IPS-18c (cell line): ENCODE measurements around the gene CEP170.

ENCODE experiments used
- H3K4me3 ChIP-seq: 2 replicates; pipeline ENCODE4 v1.7.0; 2013; ENCODE audit warnings: low read depth, mild to moderate bottlenecking, low read length, moderate library complexity; ENCODE audit not compliant: insufficient read depth
- H3K9me3 ChIP-seq: one replicate; pipeline ENCODE4 v1.6.1; 2013; ENCODE audit warnings: mild to moderate bottlenecking, low read length, moderate library complexity; ENCODE audit not compliant: control insufficient read depth, insufficient read depth

The CEP170 gene

DNA sequence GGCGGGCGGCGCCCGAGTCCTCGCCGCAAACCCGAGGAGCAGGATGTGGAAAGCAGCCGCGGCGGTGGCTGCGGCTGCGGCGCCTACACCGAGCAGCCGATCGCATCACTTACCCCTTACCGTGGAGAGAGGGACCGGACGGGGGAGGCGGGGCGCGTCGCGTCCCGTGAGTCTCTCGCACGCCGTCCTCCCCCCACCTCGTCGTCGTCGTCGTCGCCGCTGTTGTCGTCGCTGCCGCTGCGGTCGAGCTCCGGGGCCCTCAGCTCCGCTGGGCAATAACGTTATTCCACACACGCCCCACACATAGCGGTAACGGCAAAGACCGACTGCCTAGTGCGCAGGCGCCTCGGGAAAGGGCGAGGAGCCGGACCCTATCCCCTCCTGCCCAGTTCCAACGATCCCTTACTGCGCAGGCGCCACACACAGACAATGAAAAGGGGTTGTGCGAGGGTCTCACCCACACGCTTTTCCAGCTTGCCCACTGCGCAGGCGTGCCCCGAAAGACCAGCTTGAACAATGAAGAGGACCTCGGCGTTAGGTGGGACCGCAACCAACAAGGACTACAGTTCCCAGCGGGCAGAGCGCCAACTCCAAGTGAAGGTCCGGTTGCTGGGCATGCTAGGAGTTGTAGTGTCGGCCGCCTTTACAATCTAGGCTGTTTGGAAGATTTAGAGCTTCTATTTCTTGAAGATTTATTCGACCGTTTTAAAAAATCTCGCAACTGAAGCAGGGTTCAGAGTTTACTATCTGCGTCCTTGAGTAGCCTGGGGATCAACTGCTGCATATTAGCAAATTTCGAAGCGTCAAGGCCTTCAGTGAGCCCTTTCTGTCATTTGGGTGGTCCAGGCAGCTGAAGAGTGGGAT is at the start of gene CEP170:
TSS of gene CEP170 (minus strand) at position 355 of the 864 bp plus-strand sequence. CDS start 30,001 bp downstream, outside the sequence.
- H3K9me3 ChIP-seq, result no peaks in the 10 kb centered on the region
- H3K4me3 ChIP-seq, result peak within 1 kb of the TSS; percentile 66

DNA sequence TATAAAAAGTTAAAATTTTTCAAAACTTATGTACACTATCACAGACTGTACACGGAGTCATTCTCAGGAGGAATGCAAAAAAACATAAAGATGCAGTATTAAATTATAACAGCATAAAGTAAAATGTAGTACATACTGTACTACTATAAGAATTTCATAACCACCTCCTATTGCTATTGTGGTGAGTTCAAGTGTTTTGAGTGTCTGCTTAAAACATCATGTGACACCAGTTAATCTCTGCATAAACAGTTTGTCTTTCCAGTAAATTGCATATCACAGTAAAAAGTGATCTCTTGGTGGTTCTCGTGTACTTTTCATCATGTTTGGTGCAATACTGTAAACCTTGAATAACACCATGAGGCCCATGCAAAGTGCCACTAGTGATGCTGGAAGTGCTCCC is 46.0 kb upstream of the CEP170 start:
- H3K4me3 ChIP-seq, result no peak overlapping the region
- H3K9me3 ChIP-seq, result no peaks in the 10 kb centered on the region

DNA sequence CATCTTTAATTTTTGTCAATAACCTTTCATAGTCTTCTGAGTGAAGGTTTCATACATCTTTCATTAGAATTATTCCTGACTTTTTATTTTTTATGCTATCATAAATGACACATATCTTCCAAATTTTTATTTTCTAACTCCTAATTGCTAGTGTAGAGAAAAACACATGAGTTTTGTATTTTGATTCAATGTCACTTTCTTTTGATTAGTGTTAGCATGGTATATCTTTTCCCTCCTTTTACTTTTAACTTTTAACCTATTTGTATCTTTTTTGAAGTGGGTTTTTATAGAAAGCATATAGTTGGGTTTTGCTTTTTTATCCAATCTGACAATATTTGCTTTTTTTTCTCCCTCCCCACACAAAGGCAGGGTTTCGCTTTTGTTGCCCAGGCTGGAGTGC is 44.0 kb upstream of the CEP170 start:
- no peaks in the 10 kb centered on the region for H3K9me3 ChIP-seq
- H3K4me3 ChIP-seq, result no peak overlapping the region

DNA sequence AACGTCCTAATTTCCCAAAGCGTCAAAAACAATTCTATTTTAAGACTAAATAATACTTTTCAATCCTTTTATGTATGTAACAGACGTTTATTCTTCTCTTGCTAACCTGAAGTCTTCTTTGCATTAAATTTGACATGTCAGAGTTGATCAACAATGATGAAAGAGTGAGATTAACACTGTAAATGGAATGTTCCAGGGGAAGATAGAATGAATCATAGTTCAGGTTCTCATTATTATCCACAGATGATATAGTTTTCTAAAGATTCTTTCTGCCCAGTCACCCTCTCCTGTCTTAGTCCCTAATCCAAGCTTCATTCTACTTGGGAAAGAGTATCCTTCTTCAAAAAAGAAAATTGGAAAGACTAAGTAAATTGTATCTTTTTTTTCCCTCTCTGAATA is 39.6 kb upstream of the CEP170 start:
- no peak overlapping the region for H3K4me3 ChIP-seq
- no peaks in the 10 kb centered on the region for H3K9me3 ChIP-seq

DNA sequence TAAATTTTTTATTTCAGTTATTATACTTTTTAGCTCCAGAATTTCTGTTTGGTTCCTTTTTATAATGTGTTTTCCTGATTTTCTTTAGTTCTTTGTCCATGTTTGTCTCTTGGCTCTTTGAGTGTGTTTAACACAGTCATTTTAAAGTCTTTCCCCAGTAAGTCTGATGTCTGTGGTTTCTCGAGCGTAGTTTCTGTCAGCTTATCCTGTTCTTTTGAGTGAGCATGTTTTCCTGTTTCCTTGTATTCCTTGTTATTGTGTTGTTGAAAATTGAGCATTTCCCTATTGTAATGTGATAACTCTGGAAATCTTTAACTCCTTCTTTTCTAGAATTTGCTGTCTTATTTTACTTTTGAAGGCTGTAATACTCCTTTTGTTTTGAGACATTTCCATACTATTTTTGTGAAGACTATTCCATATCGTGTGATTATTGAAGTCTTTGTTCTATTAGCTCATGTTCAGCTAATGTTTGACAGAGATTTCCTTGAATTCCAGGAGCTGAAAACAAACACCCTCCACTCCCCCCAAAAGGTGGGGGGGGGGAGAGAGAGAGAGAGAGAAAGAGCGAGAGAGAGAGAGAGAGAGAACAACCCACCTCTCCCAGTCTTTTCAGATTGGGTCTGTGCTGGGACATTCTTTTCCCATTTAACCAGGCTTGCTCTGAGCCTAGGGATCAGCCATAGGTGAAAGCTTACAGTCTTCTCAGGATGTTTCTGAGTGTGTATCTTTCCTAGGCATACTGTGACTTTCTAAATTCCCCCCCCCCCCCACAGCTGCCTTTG is 39.1 kb upstream of the CEP170 start:
- Histone ChIP-seq H3K9me3 (no peaks in the 10 kb centered on the region), H3K4me3 (no peak overlapping the region)

DNA sequence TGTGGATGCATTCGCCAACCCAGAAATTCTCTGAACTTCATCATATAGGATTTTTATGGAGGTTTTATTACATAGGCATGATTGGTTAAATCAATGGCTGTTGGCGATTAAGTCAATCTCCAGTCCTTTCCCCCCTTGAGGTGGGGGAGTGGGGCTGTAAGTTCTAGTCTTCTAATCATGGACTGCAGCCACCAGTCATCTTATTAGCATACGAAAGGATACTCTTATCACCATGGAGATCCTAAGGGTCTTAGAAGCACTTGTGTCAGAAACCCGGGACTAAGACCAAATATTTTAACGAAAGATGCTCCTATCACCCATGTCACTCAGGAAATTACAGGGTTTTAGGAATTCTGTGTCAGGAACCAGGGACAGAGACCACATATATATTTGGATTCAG is 37.0 kb upstream of the CEP170 start:
- Histone ChIP-seq H3K4me3 (no peak overlapping the region), H3K9me3 (no peaks in the 10 kb centered on the region)

DNA sequence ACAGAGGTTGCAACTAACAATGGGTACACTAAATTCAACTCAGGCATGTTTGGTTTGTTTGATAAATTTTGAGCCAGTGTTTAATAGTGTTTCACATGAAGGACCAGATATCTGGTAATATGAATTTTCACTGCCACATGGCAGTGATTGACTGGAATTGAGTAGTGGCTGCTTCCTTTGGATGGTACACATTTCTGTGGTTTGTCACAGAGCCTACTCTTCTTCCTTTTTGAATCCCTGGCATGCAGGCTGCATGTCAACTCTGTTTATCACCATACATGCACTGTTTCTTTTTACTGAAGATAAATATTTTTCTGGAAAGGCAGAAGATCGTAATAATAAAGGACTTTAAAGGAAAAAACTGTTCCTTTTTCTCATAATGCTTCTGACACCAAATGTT is 36.2 kb upstream of the CEP170 start:
- Histone ChIP-seq H3K9me3 (no peaks in the 10 kb centered on the region), H3K4me3 (no peak overlapping the region)

DNA sequence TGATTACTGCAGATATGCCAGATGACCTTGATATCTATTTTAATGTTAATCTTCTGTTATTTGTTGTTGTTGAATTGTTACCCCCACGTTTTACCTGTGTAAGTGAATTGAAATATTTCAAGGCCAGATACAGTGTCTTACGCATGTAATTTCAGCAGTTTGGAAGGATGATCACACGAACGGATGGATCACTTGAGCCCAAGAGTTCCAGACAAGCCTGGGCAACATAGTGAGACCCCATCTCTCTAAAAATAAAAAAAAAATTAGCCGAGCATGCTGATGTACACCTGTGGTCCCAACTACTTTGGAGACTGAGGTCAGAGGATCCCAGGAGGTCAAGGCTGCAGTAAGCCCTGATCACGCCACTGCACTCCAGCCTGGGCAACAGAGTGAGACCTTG is 33.0 kb upstream of the CEP170 start:
- Histone ChIP-seq H3K4me3 (no peak overlapping the region), H3K9me3 (no peaks in the 10 kb centered on the region)

DNA sequence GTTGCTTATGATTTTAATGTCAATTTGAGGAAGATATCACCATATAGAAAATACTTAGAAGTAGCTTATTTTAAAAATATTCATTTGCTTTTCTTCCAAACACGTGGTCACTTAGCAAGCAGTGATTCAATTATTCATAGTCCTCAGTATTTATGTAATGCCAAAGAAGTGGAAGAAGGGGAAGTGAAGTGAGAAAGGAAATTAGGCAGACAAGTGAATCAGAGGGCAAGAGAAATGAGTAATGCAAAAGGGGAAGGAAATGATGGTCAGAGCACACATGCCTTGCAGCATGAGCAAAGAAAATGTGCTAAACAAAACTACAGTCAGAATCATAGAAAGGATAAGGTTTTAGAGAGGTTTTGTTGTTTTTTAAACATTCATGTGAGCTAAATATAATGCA is 32.6 kb upstream of the CEP170 start:
- no peaks in the 10 kb centered on the region for H3K9me3 ChIP-seq
- H3K4me3 ChIP-seq, result no peak overlapping the region

DNA sequence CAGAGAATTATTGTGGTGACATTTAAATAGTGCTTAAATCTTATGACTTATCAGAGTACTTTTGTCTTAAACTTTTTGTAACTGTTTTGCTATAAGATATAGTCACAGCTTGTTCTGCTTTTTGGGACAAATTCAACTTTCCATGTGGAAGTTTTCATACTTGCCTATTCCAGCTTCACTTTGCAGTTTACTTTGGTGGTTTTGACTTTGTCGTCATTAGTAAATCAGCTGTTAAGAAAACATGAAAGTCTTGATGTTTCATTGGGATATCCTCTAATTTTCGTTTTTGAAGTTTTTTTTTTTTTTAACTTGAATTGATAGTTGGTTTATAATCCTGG is 32.0 kb upstream of the CEP170 start:
- H3K4me3 ChIP-seq, result no peak overlapping the region
- no peaks in the 10 kb centered on the region for H3K9me3 ChIP-seq

DNA sequence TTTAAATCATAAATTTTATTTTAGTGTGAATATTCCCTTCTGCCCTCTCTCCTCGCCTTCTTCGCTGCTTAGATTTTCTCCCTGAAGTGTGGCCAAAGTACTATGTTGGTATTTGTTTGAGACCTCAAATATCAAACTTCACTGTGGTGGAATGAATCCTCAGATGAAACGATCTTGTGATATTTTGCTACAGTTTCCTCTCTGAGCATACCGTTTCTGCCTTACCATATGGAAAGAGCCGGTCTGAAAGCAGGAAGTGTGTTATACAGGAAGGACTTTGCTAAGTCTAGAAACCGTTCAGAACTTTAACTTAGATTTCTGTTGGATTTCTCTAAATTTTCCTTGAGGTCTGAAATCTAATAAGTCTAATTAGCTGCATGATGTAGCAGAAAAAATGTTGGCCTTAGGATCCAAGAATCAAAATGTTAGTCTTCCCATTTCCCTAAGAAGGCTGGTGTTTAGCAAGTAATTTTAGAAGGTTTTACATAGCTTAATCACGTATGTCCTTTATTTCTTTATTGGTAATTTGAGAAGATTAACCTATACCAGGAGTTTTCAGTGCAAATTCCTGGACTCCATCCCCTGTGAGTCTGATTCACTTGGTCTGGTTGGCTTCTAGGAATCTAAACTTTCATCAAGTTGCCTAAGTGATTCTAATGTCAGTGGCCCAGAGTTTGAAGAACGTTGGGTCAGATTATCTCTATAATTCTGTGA is 31.5 kb upstream of the CEP170 start:
- H3K9me3 ChIP-seq, result no peaks in the 10 kb centered on the region
- no peak overlapping the region for H3K4me3 ChIP-seq

DNA sequence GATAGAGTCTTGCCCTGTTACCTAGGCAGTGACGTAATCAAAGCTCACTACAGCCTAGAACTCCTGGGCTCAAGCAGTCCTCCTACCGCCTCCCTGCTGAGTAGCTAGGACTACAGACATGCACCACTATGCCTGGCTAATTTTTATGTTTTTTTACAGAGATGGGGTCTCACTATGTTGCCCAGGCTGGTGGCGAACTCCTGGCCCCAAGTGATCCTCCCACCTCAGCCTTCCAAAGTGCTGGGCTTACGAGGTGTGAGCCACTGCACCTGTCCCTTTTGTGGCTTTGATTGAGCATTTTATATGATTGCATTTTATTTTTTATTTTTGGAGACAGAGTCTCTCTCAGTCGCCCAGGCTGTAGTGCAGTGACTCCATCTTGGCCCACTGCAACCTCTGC is 26.6 kb upstream of the CEP170 start:
- Histone ChIP-seq H3K4me3 (no peak overlapping the region), H3K9me3 (no peaks in the 10 kb centered on the region)

DNA sequence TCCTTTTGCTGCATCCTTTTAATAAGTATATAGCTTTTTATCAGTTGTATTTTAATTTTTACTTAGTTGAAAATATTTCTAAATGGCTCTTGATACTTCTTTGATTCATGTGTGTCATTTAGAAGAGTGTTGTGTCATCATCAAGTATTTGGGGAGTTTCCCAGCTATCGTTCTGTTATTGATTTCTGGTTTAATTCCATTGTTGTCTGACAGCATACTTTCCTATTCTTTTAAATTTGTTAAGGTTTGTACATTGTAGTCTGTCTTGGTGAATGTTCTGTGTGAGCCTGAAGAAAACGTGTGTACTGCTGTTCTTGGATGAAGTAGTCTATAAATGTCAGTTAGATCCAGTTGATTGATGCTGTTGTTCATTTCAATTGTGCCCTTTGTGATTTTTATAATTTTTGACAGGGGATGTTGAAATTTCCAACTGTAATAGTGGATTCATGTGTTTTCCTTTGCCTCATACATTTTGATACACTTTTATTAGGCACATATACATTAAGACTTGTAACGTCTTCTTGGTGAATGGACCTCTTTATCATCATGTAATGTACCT is 25.6 kb upstream of the CEP170 start:
- H3K4me3 ChIP-seq, result no peak overlapping the region
- H3K9me3 ChIP-seq, result no peaks in the 10 kb centered on the region

DNA sequence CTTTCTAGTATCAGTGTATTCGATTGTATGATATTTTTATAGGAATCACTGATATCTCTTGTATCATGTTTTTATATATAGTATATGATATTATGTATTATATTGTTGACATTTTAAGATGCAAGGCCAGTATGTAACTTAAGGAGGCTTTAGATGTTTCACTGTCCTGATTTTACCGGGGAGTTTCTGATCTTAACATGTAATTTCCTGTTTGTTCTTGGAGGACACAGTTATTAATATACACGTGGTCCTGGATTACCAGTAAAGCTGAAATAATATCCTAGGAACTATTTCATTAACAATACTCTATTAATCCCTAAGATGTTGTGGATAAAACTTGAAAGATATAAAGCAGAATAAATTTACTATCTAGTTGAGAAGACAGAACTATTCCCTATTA is 20.2 kb upstream of the CEP170 start:
- no peak overlapping the region for H3K4me3 ChIP-seq
- H3K9me3 ChIP-seq, result no peaks in the 10 kb centered on the region

DNA sequence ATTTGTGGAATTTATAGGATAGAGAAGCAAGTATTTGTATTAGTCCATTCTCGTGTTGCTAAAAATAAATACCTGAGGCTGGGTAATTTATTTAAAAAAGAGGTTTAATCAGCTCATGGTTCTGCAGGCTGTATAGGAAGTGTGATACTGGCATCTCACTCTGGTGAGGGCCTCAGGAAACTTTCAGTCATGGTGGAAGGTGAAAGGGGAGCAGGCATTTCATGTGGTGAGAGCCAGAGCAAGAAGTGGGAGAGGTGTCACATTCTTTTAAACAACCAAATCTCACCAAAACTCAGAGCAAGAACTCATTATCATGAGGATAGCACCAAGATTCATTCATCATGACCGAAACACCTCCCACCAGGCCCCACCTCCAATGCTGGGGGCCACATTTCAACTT is 18.9 kb upstream of the CEP170 start:
- no peak overlapping the region for H3K4me3 ChIP-seq

DNA sequence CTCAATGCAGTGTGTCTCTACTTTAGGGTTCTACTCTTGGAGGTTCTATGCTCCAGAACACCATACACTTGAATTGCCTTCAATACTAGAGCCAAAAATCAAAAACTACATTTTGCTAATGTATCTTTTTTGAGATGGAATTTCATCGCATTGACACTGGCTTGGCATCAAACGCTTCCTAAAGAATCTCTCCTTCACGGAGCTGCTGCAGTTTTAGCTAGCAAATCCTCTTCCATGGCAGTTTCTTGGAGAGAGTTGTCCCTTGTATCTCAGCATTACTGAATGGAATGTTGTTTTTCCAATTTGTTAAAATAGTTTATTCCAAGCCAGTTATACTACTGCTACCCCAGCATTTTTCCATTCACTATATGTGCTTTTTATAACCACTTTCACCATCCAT is 18.4 kb upstream of the CEP170 start:
- Histone ChIP-seq H3K4me3 (no peak overlapping the region), H3K9me3 (no peaks in the 10 kb centered on the region)

More for the DNA sequence above, 18.9 kb upstream of the CEP170 start:
- no peaks in the 10 kb centered on the region for H3K9me3 ChIP-seq

DNA sequence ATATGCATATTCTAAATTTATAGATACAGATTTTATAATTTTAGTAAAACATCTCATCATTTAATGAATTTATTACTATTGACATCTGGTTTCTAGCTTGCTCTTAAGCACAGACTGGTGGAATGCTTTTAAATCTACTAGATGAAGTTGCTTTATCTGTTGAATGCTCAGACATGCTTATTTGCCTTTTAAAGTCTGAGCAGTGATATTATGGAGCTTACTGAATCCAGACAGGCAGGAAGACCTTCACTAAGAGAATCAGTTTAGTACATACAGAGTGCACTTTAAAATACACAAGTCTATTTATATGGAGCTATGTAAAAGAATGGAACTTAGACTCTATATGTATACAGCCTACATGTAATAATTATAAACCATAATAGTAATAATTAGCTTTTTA is 17.3 kb upstream of the CEP170 start:
- no peaks in the 10 kb centered on the region for H3K9me3 ChIP-seq
- H3K4me3 ChIP-seq, result no peak overlapping the region

DNA sequence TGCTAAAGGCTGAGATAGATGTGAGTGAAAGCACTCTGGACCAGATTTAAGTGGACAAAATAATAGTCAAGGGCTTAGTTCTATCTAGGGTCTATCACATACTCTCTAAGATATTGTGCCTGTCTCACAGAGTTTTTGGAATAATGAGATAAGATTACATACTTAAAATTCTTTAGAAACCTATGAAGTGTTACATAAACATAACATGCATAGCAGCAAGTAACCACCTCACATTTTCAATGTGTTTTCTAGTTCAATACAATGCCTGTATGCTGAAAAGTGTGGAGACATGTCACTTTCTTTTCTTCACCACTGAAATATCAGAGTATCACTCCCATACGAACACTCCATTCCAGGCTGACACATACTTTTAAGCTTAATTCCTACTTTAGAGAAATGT is 16.9 kb upstream of the CEP170 start:
- no peak overlapping the region for H3K4me3 ChIP-seq
- no peaks in the 10 kb centered on the region for H3K9me3 ChIP-seq
